NCI-H1092 (cell line): Measurements from ENCODE around the gene IMMP1L.

Experiments used
- DNase-seq: peaks from one replicate; lab custom pipeline; 2025; lab: John Stamatoyannopoulos, UW

Gene IMMP1L

GRCh38 chr11:31474083-31474482 is 35.3 kb downstream of the IMMP1L start:
- DNase-seq, result no peak

GRCh38 chr11:31464436-31464835 is 45.0 kb downstream of the IMMP1L start:
- no peak for DNase-seq

- DNase-seq, result no peak
These were observed 54.2 kb downstream of the IMMP1L start for GRCh38 chr11:31455177-31455576.

GRCh38 chr11:31450841-31451240 is 58.6 kb downstream of the IMMP1L start:
- DNase-seq, result no peak

GRCh38 chr11:31449040-31449439 is 60.4 kb downstream of the IMMP1L start:
- DNase-seq, result no peak

- DNase-seq, result no peak
These were observed 63.8 kb downstream of the IMMP1L start for GRCh38 chr11:31445621-31446020.

GRCh38 chr11:31443802-31444201 is 65.6 kb downstream of the IMMP1L start:
- DNase-seq, result no peak

- peak; percentile 93 for DNase-seq
These were observed 67.3 kb downstream of the IMMP1L start for GRCh38 chr11:31442086-31442485.

- no peak for DNase-seq
These were observed 68.1 kb downstream of the IMMP1L start for GRCh38 chr11:31441296-31441695.

GRCh38 chr11:31437742-31438435 is 71.5 kb downstream of the IMMP1L start:
- no peak for DNase-seq

- DNase-seq, result no peak
These were observed 75.6 kb downstream of the IMMP1L start for GRCh38 chr11:31433851-31434250.

GRCh38 chr11:31424652-31425051 is 84.8 kb downstream of the IMMP1L start:
- DNase-seq, result no peak

- no peak for DNase-seq
These were observed 86.7 kb downstream of the IMMP1L start for GRCh38 chr11:31422703-31423102.

GRCh38 chr11:31421820-31422219 is 87.6 kb downstream of the IMMP1L start:
- no peak for DNase-seq

- no peak for DNase-seq
These were observed 89.8 kb downstream of the IMMP1L start for GRCh38 chr11:31419669-31420068.

- DNase-seq, result no peak
These were observed 90.3 kb downstream of the IMMP1L start for GRCh38 chr11:31419138-31419537.

- no peak for DNase-seq
These were observed 91.6 kb downstream of the IMMP1L start for GRCh38 chr11:31417816-31418215.

- DNase-seq, result no peak
These were observed 92.1 kb downstream of the IMMP1L start for GRCh38 chr11:31417357-31417756.

- no peak for DNase-seq
These were observed 94.0 kb downstream of the IMMP1L start for GRCh38 chr11:31415435-31415834.

- no peak for DNase-seq
These were observed 95.1 kb downstream of the IMMP1L start for GRCh38 chr11:31414338-31414737.

GRCh38 chr11:31412946-31413345 is 96.5 kb downstream of the IMMP1L start:
- no peak for DNase-seq

GRCh38 chr11:31408201-31408600 is 101.2 kb downstream of the IMMP1L start:
- no peak for DNase-seq

GRCh38 chr11:31404614-31405013 is 104.8 kb downstream of the IMMP1L start:
- DNase-seq, result no peak

GRCh38 chr11:31397239-31397834 is 112.1 kb downstream of the IMMP1L start:
- DNase-seq, result peak; percentile 4
